ENCODE data around the gene SIK1.
"Not testable (repeated sequence)": the region's sequence is repeated elsewhere in the genome, so short reads cannot be mapped to it uniquely, and the experiment has no call there.

SIK1 gene

GRCh38 chr21:43383351-43383750, 43.6 kb downstream of the SIK1 start:
- DNase-seq = not testable (repeated sequence)

GRCh38 chr21:43382902-43383301, 44.0 kb downstream of the SIK1 start:
- DNase-seq = not testable (repeated sequence)

- DNase-seq = not testable (repeated sequence)
These were observed 45.9 kb downstream of the SIK1 start for GRCh38 chr21:43380852-43381533.

GRCh38 chr21:43380337-43380736, 46.6 kb downstream of the SIK1 start:
- not testable (repeated sequence) for DNase-seq

GRCh38 chr21:43379626-43380122, 47.3 kb downstream of the SIK1 start:
- not testable (repeated sequence) for DNase-seq

GRCh38 chr21:43376478-43376882, 50.5 kb downstream of the SIK1 start:
- DNase-seq = no peak

GRCh38 chr21:43375837-43376477, 51.0 kb downstream of the SIK1 start:
- no peak for DNase-seq

- no peak for DNase-seq
These were observed 51.7 kb downstream of the SIK1 start for GRCh38 chr21:43375006-43375836.

GRCh38 chr21:43374228-43374885, 52.6 kb downstream of the SIK1 start:
- DNase-seq = no peak

- no peak for DNase-seq
These were observed 53.3 kb downstream of the SIK1 start for GRCh38 chr21:43373362-43374227.

GRCh38 chr21:43372663-43373361, 54.1 kb downstream of the SIK1 start:
- DNase-seq = no peak

GRCh38 chr21:43371786-43372185, 55.1 kb downstream of the SIK1 start:
- no peak for DNase-seq

GRCh38 chr21:43370888-43371570, 55.9 kb downstream of the SIK1 start:
- DNase-seq = no peak

- DNase-seq = no peak
These were observed 56.8 kb downstream of the SIK1 start for GRCh38 chr21:43370091-43370658.

- no peak for DNase-seq
These were observed 57.3 kb downstream of the SIK1 start for GRCh38 chr21:43369596-43370090.

GRCh38 chr21:43369124-43369523, 57.8 kb downstream of the SIK1 start:
- no peak for DNase-seq

GRCh38 chr21:43368685-43369084, 58.2 kb downstream of the SIK1 start:
- DNase-seq = no peak

GRCh38 chr21:43367859-43368258, 59.1 kb downstream of the SIK1 start:
- no peak for DNase-seq

- DNase-seq = no peak
These were observed 59.6 kb downstream of the SIK1 start for GRCh38 chr21:43367296-43367695.

GRCh38 chr21:43366656-43367055, 60.3 kb downstream of the SIK1 start:
- no peak for DNase-seq

Measured in SW 1271 (cell line).